NCI-H128 (cell line): Measurements from ENCODE around the gene PSMF1.
"Not testable (repeated sequence)": the region's sequence is repeated elsewhere in the genome, so short reads cannot be mapped to it uniquely, and the experiment has no call there.

Source experiments
- DNase-seq: peaks from one replicate; lab custom pipeline; 2025; ENCODE audit not compliant: unreplicated experiment; lab: John Stamatoyannopoulos, UW

The PSMF1 gene

DNA sequence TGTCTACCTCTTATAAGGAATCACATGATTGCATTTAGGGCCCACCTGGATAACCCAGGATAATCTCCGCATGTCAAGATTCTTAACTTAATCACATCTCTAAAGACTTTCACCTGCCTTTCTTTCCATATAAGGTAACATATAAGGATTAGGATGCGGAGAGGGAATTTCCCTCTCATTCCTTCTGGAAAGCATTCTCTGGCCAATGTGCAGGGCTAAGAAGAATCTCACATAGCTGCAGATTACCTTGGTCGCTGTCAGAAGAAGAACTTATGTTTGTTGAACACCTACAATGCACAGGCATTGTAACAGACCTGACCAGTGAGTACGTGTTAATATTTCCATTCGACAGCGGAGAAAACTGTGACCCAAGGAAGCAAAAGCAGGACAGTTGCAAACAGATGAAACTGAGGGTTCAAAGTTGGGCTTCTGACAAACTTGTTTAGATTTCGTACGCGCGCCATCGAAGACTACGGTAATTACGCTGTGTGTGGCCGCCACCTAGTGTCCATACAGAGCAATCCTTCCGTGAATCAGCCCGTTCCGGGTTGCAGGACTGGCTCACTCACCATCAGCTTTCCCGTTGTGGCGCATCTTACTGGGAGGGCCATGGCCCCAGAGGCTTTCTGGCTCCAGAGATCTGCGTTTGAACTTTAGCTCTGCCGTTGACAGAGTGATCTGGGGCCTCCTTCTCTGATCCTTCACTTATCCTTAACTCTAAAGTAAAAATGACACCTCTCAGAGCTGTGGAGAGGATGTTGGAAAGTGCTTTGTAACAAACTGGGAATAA is 94.4 kb downstream of the PSMF1 start:
- DNase-seq, result peak; percentile 5

DNA sequence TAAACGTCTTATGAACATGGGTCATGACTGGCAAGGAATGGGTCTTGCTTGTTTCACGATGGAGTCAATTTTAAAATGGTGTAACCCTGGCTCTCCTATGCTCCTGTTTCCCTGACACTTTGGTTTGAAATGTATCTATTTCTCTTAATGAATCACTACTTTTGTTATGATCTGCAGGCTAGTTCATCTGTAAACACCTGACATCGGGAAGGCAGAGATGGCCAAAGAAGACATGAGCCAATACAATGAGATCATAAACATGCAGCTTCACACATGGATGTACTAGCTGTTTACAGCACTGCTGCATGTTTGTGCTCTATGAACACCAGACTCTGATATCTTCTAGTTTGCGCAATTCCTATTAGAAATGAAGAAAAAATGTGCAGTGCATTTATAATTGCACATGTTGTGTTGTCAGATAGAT is 96.4 kb downstream of the PSMF1 start:
- no peak for DNase-seq

DNA sequence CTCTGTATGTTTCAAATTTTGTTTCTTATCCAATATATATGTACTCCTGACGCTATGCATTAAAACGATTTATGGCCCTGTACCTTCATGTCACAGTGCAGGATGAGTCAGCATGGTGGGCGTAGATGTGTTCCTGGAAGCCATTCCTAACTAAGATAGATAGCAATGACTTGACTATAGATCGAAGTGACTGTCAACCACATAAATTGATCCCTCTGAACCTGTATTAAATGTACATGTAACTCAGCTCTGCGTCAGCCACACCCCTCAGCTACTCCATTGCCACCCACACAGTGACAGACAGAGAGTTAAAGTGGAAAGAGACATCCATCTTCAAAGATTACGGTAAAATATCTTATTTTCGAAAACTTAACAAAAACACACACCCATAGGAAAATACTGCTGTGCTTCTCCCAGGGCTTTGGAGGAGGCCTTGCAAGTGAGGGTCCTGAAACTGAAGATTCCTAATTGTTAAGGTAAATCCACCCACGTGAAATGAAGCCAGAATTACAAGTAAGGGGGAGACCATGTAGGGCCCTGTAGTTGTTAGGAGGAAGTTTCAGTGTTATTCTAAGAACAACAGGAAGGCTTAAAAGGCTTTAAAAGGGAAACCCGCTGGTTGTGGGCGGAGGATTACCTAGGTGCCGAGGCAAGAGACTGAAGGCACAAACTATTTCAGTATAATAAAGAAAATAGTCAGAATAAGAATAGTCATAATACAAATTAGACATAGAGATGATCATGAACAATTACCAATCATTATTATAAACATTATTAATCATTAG is 97.2 kb downstream of the PSMF1 start:
- DNase-seq, result no peak

GRCh38 chr20:1216527-1217427 is 98.4 kb downstream of the PSMF1 start:
- DNase-seq, result not testable (repeated sequence)
